A673 (cell line): ENCODE data around the gene CRACR2A. TPM values are rescaled to one million over a fixed set of nuclear protein-coding genes. Genes with fewer than 3 reads are reported as not detected.

Source experiments
- BruUV-seq: library from RNA; stranded (reverse); fragments of 400-500 nt; replicated peaks from 2 replicates; lab custom pipeline; 2021; lab: Mats Ljungman, UMichigan
- CTCF ChIA-PET: fragments of 300-600 bp; sonication (Branson Sonifier 250); formaldehyde crosslinking; loops from one replicate; lab custom pipeline; 2022; ENCODE audit warnings: antibody characterized with exemption; lab: Charles Lee
- POLR2A ChIA-PET: fragments of 300-600 bp; sonication (Branson Sonifier 250); formaldehyde crosslinking; loops from one replicate; lab custom pipeline; 2022; ENCODE audit warnings: antibody characterized with exemption; ENCODE audit not compliant: low non-redundant PET; lab: Charles Lee
- DNase-seq: peaks from one replicate; pipeline ENCODE4 v3.0.0-alpha.2; 2015; ENCODE audit warnings: low spot score
- H3K27ac ChIP-seq: fragments of 200-600 bp; sonication (generic); 2 replicates; pipeline ENCODE4 v1.5.1; 2016; ENCODE audit warnings: mixed run types, low read depth, mild to moderate bottlenecking, mixed read lengths, antibody characterized with exemption, low read length; ENCODE audit not compliant: poor library complexity, severe bottlenecking
- H3K27me3 ChIP-seq: fragments of 200-600 bp; sonication (generic); replicated peaks from 2 replicates; pipeline ENCODE4 v1.6.1; 2017; ENCODE audit warnings: mixed run types, low read depth, mild to moderate bottlenecking, mixed read lengths, antibody characterized with exemption, low read length; ENCODE audit not compliant: insufficient read depth, poor library complexity
- H3K36me3 ChIP-seq: fragments of 200-600 bp; sonication (generic); 2 replicates; pipeline ENCODE4 v1.6.1; 2016; ENCODE audit warnings: mixed run types, mild to moderate bottlenecking, mixed read lengths, antibody characterized with exemption, low read length; ENCODE audit not compliant: insufficient read depth, poor library complexity, severe bottlenecking
- H3K4me1 ChIP-seq: fragments of 200-600 bp; sonication (generic); 2 replicates; pipeline ENCODE4 v1.6.1; 2017; ENCODE audit warnings: mixed run types, mild to moderate bottlenecking, mixed read lengths, antibody characterized with exemption, low read length; ENCODE audit not compliant: insufficient read depth, poor library complexity, severe bottlenecking
- H3K4me3 ChIP-seq: fragments of 200-600 bp; sonication (generic); 2 replicates; pipeline ENCODE4 v1.5.1; 2016; ENCODE audit warnings: low read depth, mixed run types, mild to moderate bottlenecking, mixed read lengths, low read length; ENCODE audit not compliant: poor library complexity, severe bottlenecking
- H3K9me3 ChIP-seq: fragments of 200-600 bp; sonication (generic); 2 replicates; pipeline ENCODE4 v1.6.1; 2016; ENCODE audit warnings: mixed run types, low read depth, mild to moderate bottlenecking, mixed read lengths, antibody characterized with exemption, low read length; ENCODE audit not compliant: poor library complexity, severe bottlenecking
- CTCF ChIP-seq: fragments of 300-800, 200-600 bp; sonication (generic); conservative IDR thresholded peaks from 2 replicates; pipeline ENCODE4 v1.5.1; 2017; ENCODE audit warnings: low read depth, mild to moderate bottlenecking, antibody characterized with exemption, low read length, moderate library complexity, mixed read lengths
- EZH2 ChIP-seq: fragments of 200-600 bp; sonication (generic); IDR thresholded peaks from 2 replicates; pipeline ENCODE4 v1.6.1; 2017; ENCODE audit warnings: borderline replicate concordance, low read depth, mild to moderate bottlenecking, mixed read lengths, antibody characterized with exemption, low read length; ENCODE audit not compliant: poor library complexity, severe bottlenecking
- intact Hi-C: fragments of 100-400 bp; cut with micrococcal nuclease; formaldehyde crosslinking; loops from one replicate; pipeline ENCODE4 v1.10.0; 2022; ENCODE audit not compliant: unreplicated experiment
- total RNA-seq: library from RNA; stranded (reverse); gene quantifications from 2 replicates; pipeline ENCODE4 v1.2.3, GENCODE V29; 2021

CRACR2A gene
- total RNA-seq, 1 experiment from 2014 or later: 0.13 TPM

GRCh38 chr12:3580094-3580749, 172.7 kb downstream of the CRACR2A start:
- Histone ChIP-seq H3K27me3 (no peaks in the 10 kb centered on the region), H3K27ac (no peak overlapping the region), H3K4me3 (no peak overlapping the region), H3K9me3 (no peaks in the 10 kb centered on the region), H3K36me3 (no peaks in the 10 kb centered on the region), H3K4me1 (no peaks in the 10 kb centered on the region)
- no peak for DNase-seq
- ChIA-PET POLR2A (no interaction called here), CTCF (no interaction called here)
- TF ChIP-seq CTCF (no peak), EZH2 (no peak)
- intact Hi-C loops: no loop called here
- no TSS peak for BruUV-seq

GRCh38 chr12:3579446-3580093, 173.3 kb downstream of the CRACR2A start:
- Histone ChIP-seq H3K9me3 (no peaks in the 10 kb centered on the region), H3K36me3 (no peaks in the 10 kb centered on the region), H3K27me3 (no peaks in the 10 kb centered on the region), H3K4me3 (no peak overlapping the region), H3K4me1 (no peaks in the 10 kb centered on the region), H3K27ac (no peak overlapping the region)
- ChIA-PET CTCF (no interaction called here), POLR2A (no interaction called here)
- no peak for DNase-seq
- intact Hi-C loops: no loop called here
- TF ChIP-seq EZH2 (no peak), CTCF (no peak)
- BruUV-seq: no TSS peak

- H3K9me3 ChIP-seq: no peaks in the 10 kb centered on the region
- no TSS peak for BruUV-seq
- H3K27ac ChIP-seq: no peak overlapping the region
- no peaks in the 10 kb centered on the region for H3K4me1 ChIP-seq
- TF ChIP-seq EZH2 (no peak), CTCF (no peak)
- H3K36me3 ChIP-seq: no peaks in the 10 kb centered on the region
- POLR2A ChIA-PET: no interaction called here
- CTCF ChIA-PET: no interaction called here
- no peak for DNase-seq
- H3K4me3 ChIP-seq: no peak overlapping the region
- no peaks in the 10 kb centered on the region for H3K27me3 ChIP-seq
- intact Hi-C loops: no loop called here
Observed at GRCh38 chr12:3578557-3578956, 174.4 kb downstream of the CRACR2A start.
